Upper lobe of left lung (tissue), 6 donors: Measurements from ENCODE around the gene DLX5. TPM values are rescaled to one million over a fixed set of nuclear protein-coding genes. Genes with fewer than 3 reads are reported as not detected.

Source experiments
- ATAC-seq, 2 donors: fragments of 200-7000 bp; cut with Tn5 transposase; one replicate each; pipeline ENCODE4 v1.9.1; 2022; ENCODE audit warnings: mild to moderate bottlenecking in 2 of 2, moderate library complexity in 2 of 2; ENCODE audit not compliant: low FRiP score in 2 of 2
- DNase-seq, 2 donors: peaks; one replicate each; pipeline ENCODE4 v3.0.0-alpha.2; 2019 to 2020
- H3K27ac ChIP-seq, 4 donors: fragments of 200-600 bp; sonication (generic); one replicate each; pipeline ENCODE4 v1.5.1; 2016 to 2019
- H3K27me3 ChIP-seq, 4 donors: fragments of 200-600 bp; sonication (generic); one replicate each; pipeline ENCODE4 v1.5.1; 2017 to 2019
- H3K36me3 ChIP-seq, 4 donors: fragments of 200-600 bp; sonication (generic); one replicate each; pipeline ENCODE4 v1.5.1; 2016 to 2019
- H3K4me1 ChIP-seq, 4 donors: fragments of 200-600 bp; sonication (generic); one replicate each; pipeline ENCODE4 v1.5.1; 2018 to 2019
- H3K4me3 ChIP-seq, 4 donors: fragments of 200-600 bp; sonication (generic); one replicate each; pipeline ENCODE4 v1.5.1; 2017 to 2019; ENCODE audit warnings: mild to moderate bottlenecking in 2 of 4, moderate library complexity in 1 of 4
- H3K9me3 ChIP-seq, 4 donors: fragments of 200-600 bp; sonication (generic); one replicate each; pipeline ENCODE4 v1.5.1; 2018 to 2019
- CTCF ChIP-seq, 6 experiments: fragments of 450-650 bp in 4 of 6; fragments of 200-600 bp in 2 of 6; sonication (generic) in 2 of 6; IDR thresholded peaks; one replicate each; pipeline ENCODE4 v1.5.1; 2016 to 2019; ENCODE audit warnings: antibody characterized with exemption in 6 of 6
- EP300 ChIP-seq, 4 donors: sonication (generic); formaldehyde crosslinking; IDR thresholded peaks; one replicate each; pipeline ENCODE4 v1.5.1; 2017; ENCODE audit warnings: antibody characterized with exemption in 4 of 4, control low read depth in 2 of 4
- POLR2A ChIP-seq, 4 donors: fragments of 450-650 bp; IDR thresholded peaks; one replicate each; pipeline ENCODE4 v1.5.1; 2016 to 2017; ENCODE audit warnings: antibody characterized with exemption in 4 of 4, mild to moderate bottlenecking in 2 of 4
- POLR2AphosphoS5 ChIP-seq, 2 donors: sonication (generic); formaldehyde crosslinking; IDR thresholded peaks; one replicate each; pipeline ENCODE4 v1.5.1; 2017; ENCODE audit warnings: antibody characterized with exemption in 2 of 2
- WGBS, 2 donors: methylation state at CpG; one replicate each; pipeline ENCODE4 v1.1.5; 2017 to 2018; 5-methylcytosine and 5-hydroxymethylcytosine counted together
- total RNA-seq, 6 donors: library from RNA; depleted of rRNA in 4 of 6; stranded (reverse); fragments of >200 nt in 4 of 6; gene quantifications; one replicate each; pipeline versions ENCODE4 v1.1.0 to v1.2.1, GENCODE V29; 2016 to 2021
- donor health status: DM: no; HTN: no; CAD: no; lungs with moderate emphysema.
- donor health status: DM: no; HTN: yes; CAD: no; lungs with severe emphysema.

The DLX5 gene
- total RNA-seq, 6 donors from 2014 or later, result not detected

- no peaks in the 10 kb centered on the region for H3K9me3 ChIP-seq
- no peak for TF ChIP-seq CTCF (IDR thresholded peaks at IDR 0.05)
- no peak for TF ChIP-seq EP300 (IDR thresholded peaks at IDR 0.05)
- no peak for TF ChIP-seq POLR2AphosphoS5 (IDR thresholded peaks at IDR 0.05)
- TF ChIP-seq POLR2A (IDR thresholded peaks at IDR 0.05), result no peak
- H3K4me3 ChIP-seq, result no peak overlapping the region
- ATAC-seq (no peak), DNase-seq (no peak)
- peaks cover 16 to 35% (median 22%) of the 10 kb centered on the region in 4 donors for H3K4me1 ChIP-seq
- WGBS, 2 donors, result 23 to 52% methylated on average over 8 of the region's 8 CpGs
- H3K36me3 ChIP-seq, result no peaks in the 10 kb centered on the region
- peaks cover 0 to 68% (median 44%) of the 10 kb centered on the region in 4 donors for H3K27me3 ChIP-seq
- H3K27ac ChIP-seq, result no peak overlapping the region
These were observed 17.1 kb downstream of the DLX5 start for GRCh38 chr7:97007583-97007861.

GRCh38 chr7:97006816-97007582 is 17.6 kb downstream of the DLX5 start:
- DNase-seq, result peak in 1 of 2 donors; percentile 68
- Histone ChIP-seq H3K4me3 (peak overlapping the region in 1 of 4 donors; percentile 19), H3K9me3 (no peaks in the 10 kb centered on the region), H3K27me3 (peaks cover 0 to 69% (median 43%) of the 10 kb centered on the region in 4 donors), H3K36me3 (no peaks in the 10 kb centered on the region), H3K4me1 (peaks cover 16 to 35% (median 22%) of the 10 kb centered on the region in 4 donors), H3K27ac (no peak overlapping the region)
- TF ChIP-seq POLR2A (IDR thresholded peaks at IDR 0.05) (no peak), POLR2AphosphoS5 (IDR thresholded peaks at IDR 0.05) (no peak), CTCF (IDR thresholded peaks at IDR 0.05) (no peak), EP300 (IDR thresholded peaks at IDR 0.05) (no peak)
- 15 to 17% methylated on average over 9 to 39 of the region's 39 CpGs for WGBS, 2 donors
- ATAC-seq, result peak in 1 of 2 donors; percentile 7

- no peaks in the 10 kb centered on the region for H3K36me3 ChIP-seq
These were observed 18.4 kb downstream of the DLX5 start for GRCh38 chr7:97006055-97006815.

More at GRCh38 chr7:97006055-97006815, 18.4 kb downstream of the DLX5 start:
- Histone ChIP-seq H3K9me3 (no peaks in the 10 kb centered on the region), H3K27me3 (peaks cover 0 to 64% (median 40%) of the 10 kb centered on the region in 4 donors), H3K27ac (no peak overlapping the region), H3K4me1 (peaks cover 16 to 35% (median 22%) of the 10 kb centered on the region in 4 donors), H3K4me3 (peak overlapping the region in 3 of 4 donors; percentile 19 to 41 (median 40))
- ATAC-seq, result peak; percentile 56 to 66
- TF ChIP-seq CTCF (IDR thresholded peaks at IDR 0.05) (no peak), POLR2AphosphoS5 (IDR thresholded peaks at IDR 0.05) (no peak), EP300 (IDR thresholded peaks at IDR 0.05) (no peak), POLR2A (IDR thresholded peaks at IDR 0.05) (no peak)
- 1 to 4% methylated on average over 4 to 29 of the region's 83 CpGs for WGBS, 2 donors
- DNase-seq, result peak in 1 of 2 donors; percentile 88
